IMR-90 (cell line): Measurements from ENCODE around the gene PNO1. TPM values are rescaled to one million over a fixed set of nuclear protein-coding genes. Genes with fewer than 3 reads are reported as not detected.

Experiments
- ATAC-seq: fragments of 200-7000 bp; cut with Tn5 transposase; 2 replicates; pipeline ENCODE4 v1.9.1; 2020; ENCODE audit warnings: low read depth, mild to moderate bottlenecking, moderate library complexity
- BruUV-seq: library from RNA; stranded (reverse); fragments of 400-500 nt; replicated peaks from 2 replicates; lab custom pipeline; 2021; lab: Mats Ljungman, UMichigan
- CTCF ChIA-PET: fragments of 300-600 bp; formaldehyde crosslinking; extraction: SDS; loops from one replicate; lab custom pipeline; 2021; ENCODE audit warnings: antibody characterized with exemption; lab: Yijun Ruan, JAX
- POLR2A ChIA-PET: fragments of 300-600 bp; sonication (Branson Sonifier 250); formaldehyde crosslinking; loops from one replicate; lab custom pipeline; 2022; ENCODE audit warnings: antibody characterized with exemption; ENCODE audit not compliant: unreplicated experiment; lab: Charles Lee
- DNase-seq: peaks from one replicate; pipeline ENCODE4 v3.0.0; 2013
- H2AFZ ChIP-seq: replicated peaks from 2 replicates; pipeline ENCODE3; 2013; ENCODE audit warnings: low read length, mild to moderate bottlenecking; ENCODE audit not compliant: poor library complexity
- H2AK5ac ChIP-seq: 2 replicates; pipeline ENCODE4 v1.6.1; 2013; ENCODE audit warnings: low read depth, low read length, inconsistent platforms
- H2AK9ac ChIP-seq: replicated peaks from 2 replicates; pipeline ENCODE3; 2013; ENCODE audit warnings: mild to moderate bottlenecking, low read depth, low read length, moderate library complexity; ENCODE audit not compliant: poor library complexity
- H2BK120ac ChIP-seq: 2 replicates; pipeline ENCODE4 v1.6.1; 2013; ENCODE audit warnings: low read depth, low read length, inconsistent platforms
- H2BK15ac ChIP-seq: 3 replicates; pipeline ENCODE4 v1.6.1; 2013; ENCODE audit warnings: low read depth, low read length, inconsistent platforms
- H2BK20ac ChIP-seq: 2 replicates; pipeline ENCODE4 v1.6.1; 2013; ENCODE audit warnings: low read depth, mild to moderate bottlenecking, inconsistent platforms, low read length, moderate library complexity
- H2BK5ac ChIP-seq: 2 replicates; pipeline ENCODE4 v1.6.1; 2013; ENCODE audit warnings: mild to moderate bottlenecking, low read depth, low read length, inconsistent platforms; ENCODE audit not compliant: poor library complexity, severe bottlenecking
- H3K14ac ChIP-seq: replicated peaks from 2 replicates; pipeline ENCODE4 v1.6.1; 2013; ENCODE audit warnings: low read depth, low read length, inconsistent platforms
- H3K18ac ChIP-seq: 2 replicates; pipeline ENCODE4 v1.6.1; 2013; ENCODE audit warnings: low read depth, low read length, control low read depth
- H3K23ac ChIP-seq: 2 replicates; pipeline ENCODE4 v1.6.1; 2013; ENCODE audit warnings: low read depth, low read length, inconsistent platforms
- H3K27ac ChIP-seq: 2 replicates; pipeline ENCODE4 v1.5.1; 2013; ENCODE audit warnings: mild to moderate bottlenecking, control low read depth, low read length; ENCODE audit not compliant: insufficient read depth
- H3K27me3 ChIP-seq: 2 replicates; pipeline ENCODE4 v1.6.1; 2013; ENCODE audit warnings: low read length; ENCODE audit not compliant: control insufficient read depth, insufficient read depth
- H3K36me3 ChIP-seq: 2 replicates; pipeline ENCODE4 v1.6.1; 2013; ENCODE audit warnings: low read length, mixed read lengths; ENCODE audit not compliant: control insufficient read depth, insufficient read depth
- H3K4ac ChIP-seq: 2 replicates; pipeline ENCODE4 v1.6.1; 2013; ENCODE audit warnings: low read depth, low read length, inconsistent platforms
- H3K4me1 ChIP-seq: 2 replicates; pipeline ENCODE4 v1.6.1; 2013; ENCODE audit warnings: low read length, mixed read lengths; ENCODE audit not compliant: control insufficient read depth, insufficient read depth
- H3K4me2 ChIP-seq: 2 replicates; pipeline ENCODE4 v1.6.1; 2013; ENCODE audit warnings: low read depth, mild to moderate bottlenecking, control low read depth, low read length, moderate library complexity
- H3K4me3 ChIP-seq: 2 replicates; pipeline ENCODE4 v1.5.1; 2013; ENCODE audit warnings: low read depth, mild to moderate bottlenecking, control low read depth, low read length, moderate library complexity; ENCODE audit not compliant: insufficient read depth
- H3K56ac ChIP-seq: 2 replicates; pipeline ENCODE4 v1.6.1; 2013; ENCODE audit warnings: low read length, inconsistent platforms; ENCODE audit not compliant: insufficient read depth; ENCODE audit errors: extremely low read depth
- H3K79me1 ChIP-seq, 2 experiments: 2 replicates each; pipeline ENCODE4 v1.6.1; 2013; ENCODE audit warnings: low read length in 2 of 2, inconsistent platforms in 1 of 2, low read depth in 1 of 2
- H3K9ac ChIP-seq: 2 replicates; pipeline ENCODE4 v1.6.1; 2013; ENCODE audit warnings: low read depth, low read length, control low read depth
- H3K9me1 ChIP-seq: 2 replicates; pipeline ENCODE4 v1.6.1; 2013; ENCODE audit warnings: low read length, inconsistent platforms; ENCODE audit not compliant: insufficient read depth
- H3K9me3 ChIP-seq: 2 replicates; pipeline ENCODE4 v1.6.1; 2013; ENCODE audit warnings: low read length; ENCODE audit not compliant: control insufficient read depth, insufficient read depth
- H4K20me1 ChIP-seq: 2 replicates; pipeline ENCODE4 v1.6.1; 2013; ENCODE audit warnings: low read length, inconsistent platforms; ENCODE audit not compliant: insufficient read depth
- H4K5ac ChIP-seq: 2 replicates; pipeline ENCODE4 v1.6.1; 2013; ENCODE audit warnings: mild to moderate bottlenecking, low read depth, low read length, control low read depth
- H4K8ac ChIP-seq, 2 experiments: 2 replicates each; pipeline ENCODE4 v1.6.1; 2013; ENCODE audit warnings: low read depth in 2 of 2, low read length in 2 of 2, control low read depth in 1 of 2, inconsistent platforms in 1 of 2
- H4K91ac ChIP-seq: 2 replicates; pipeline ENCODE4 v1.6.1; 2013; ENCODE audit warnings: low read depth, low read length, inconsistent platforms; ENCODE audit not compliant: insufficient read depth
- CEBPB ChIP-seq: IDR thresholded peaks from 2 replicates; pipeline ENCODE4 v1.6.1; 2012; ENCODE audit warnings: low read depth, low read length, improper control_type of control experiment
- SMC3 ChIP-seq: fragments of 150-350 bp; IDR thresholded peaks from 2 replicates; pipeline ENCODE4 v1.6.1; 2016; ENCODE audit warnings: low read depth, mild to moderate bottlenecking, antibody characterized with exemption, low read length, moderate library complexity
- WGBS, 2 experiments: methylation state at CpG; one replicate each; pipeline versions ENCODE4 v1.1.5 to v1.1.7; 2013; ENCODE audit warnings: missing lambda C conversion rate in 2 of 2; ENCODE audit not compliant: insufficient read length in 1 of 2; ENCODE audit errors: extremely low coverage in 2 of 2; 5-methylcytosine and 5-hydroxymethylcytosine counted together
- dilution Hi-C: fragments of 300-500 bp; cut with HindIII; formaldehyde crosslinking; loops from one replicate; pipeline ENCODE4 v1.14.3; 2018; ENCODE audit warnings: low sequenced_read_pairs; ENCODE audit not compliant: unreplicated experiment
- in situ Hi-C: fragments of 300-500 bp; cut with MboI; formaldehyde crosslinking; loops from 3 replicates; pipeline ENCODE4 v1.14.3; 2019; ENCODE audit warnings: low sequenced_read_pairs, inconsistent platforms, mixed read lengths
- intact Hi-C: fragments of 100-400 bp; cut with micrococcal nuclease; formaldehyde crosslinking; loops from 2 replicates; pipeline ENCODE4 v1.10.0; 2022
- polyA plus RNA-seq, 3 experiments: library from polyadenylated mRNA; depleted of rRNA; stranded (reverse); fragments of >200 nt; gene quantifications; 2 replicates each; pipeline ENCODE4 v1.2.3, GENCODE V29; 2012; ENCODE audit warnings: low replicate concordance in 1 of 3
- total RNA-seq: library from RNA; depleted of rRNA; stranded (reverse); fragments of >200 nt; gene quantifications from 2 replicates; pipeline ENCODE4 v1.2.3, GENCODE V29; 2012

PNO1 gene
- total and polyA plus RNA-seq, 2 of the 4 experiments (the other 2 are of a cell fraction), result 12.8 to 14.7 TPM

DNA sequence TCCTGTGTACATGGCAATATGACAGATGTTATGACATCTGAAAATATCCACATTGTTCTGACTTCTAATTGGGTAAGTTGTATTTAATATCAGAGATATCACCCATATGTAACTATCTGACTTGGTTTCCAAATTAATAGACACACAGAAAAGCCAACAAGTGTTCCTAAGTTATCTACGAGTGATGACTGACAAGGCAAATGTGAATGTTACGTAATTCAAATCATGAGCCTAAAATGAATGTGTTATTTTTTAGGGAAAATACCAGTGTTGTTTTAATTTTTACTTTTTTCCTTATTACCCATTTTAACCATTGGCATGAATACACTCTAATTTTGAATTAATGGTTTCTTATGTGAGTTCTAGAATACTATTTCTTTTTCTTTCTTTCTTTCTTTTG is 15.8 kb upstream of the PNO1 start:
- Histone ChIP-seq H2BK5ac (no peak overlapping the region), H3K27me3 (no peaks in the 10 kb centered on the region), H3K4me3 (no peak overlapping the region), H2AFZ (no peak overlapping the region), H4K8ac (no peak overlapping the region), H3K9me1 (peaks cover 3% of the 10 kb centered on the region; the same call in 1 of the 2 replicates), H4K5ac (no peak overlapping the region), H2BK20ac (no peak overlapping the region), H4K20me1 (no peaks in the 10 kb centered on the region), H4K91ac (no peak overlapping the region), H3K56ac (no peak overlapping the region), H3K4me1 (no peaks in the 10 kb centered on the region), H3K27ac (no peak overlapping the region), H3K23ac (no peak overlapping the region), H3K4me2 (no peak overlapping the region), H3K14ac (no peak overlapping the region), H2AK9ac (no peak overlapping the region), H3K4ac (no peak overlapping the region), H2AK5ac (no peak overlapping the region), H3K36me3 (peaks cover 3% of the 10 kb centered on the region; the same call in 1 of the 2 replicates), H3K79me1 (peaks cover 3 to 16% of the 10 kb centered on the region in 2 experiments; a peak in 1 of 4 replicates), H2BK15ac (no peak overlapping the region), H3K9me3 (no peaks in the 10 kb centered on the region), H2BK120ac (no peak overlapping the region), H3K9ac (no peak overlapping the region), H3K18ac (no peak overlapping the region)
- in situ Hi-C loops (no loop called here), dilution Hi-C loops (no loop called here), intact Hi-C loops (no loop called here)
- no TSS peak for BruUV-seq
- ChIA-PET POLR2A (no interaction called here), CTCF (no interaction called here)
- TF ChIP-seq CEBPB, result peak; percentile 58
- TF ChIP-seq SMC3, result no peak
- no CpG with 5 or more reads among the region's 2 CpGs for WGBS, 2 experiments
- no peak for DNase-seq
- ATAC-seq, result no peak
